Mesenchymal stem cell (in vitro differentiated cells and primary cell): Measurements from ENCODE around the gene COASY.

ENCODE experiments used
- DNase-seq: peaks from one replicate; pipeline ENCODE4 v3.0.0-alpha.2; 2013
- H2AFZ ChIP-seq: one replicate; pipeline ENCODE4 v1.6.1; 2013; ENCODE audit warnings: low read depth, mild to moderate bottlenecking, control low read depth, inconsistent platforms, low read length, moderate library complexity
- H2AK5ac ChIP-seq: 2 replicates; pipeline ENCODE4 v1.6.1; 2013; ENCODE audit warnings: low read length, moderate library complexity, mild to moderate bottlenecking, inconsistent platforms; ENCODE audit not compliant: severe bottlenecking
- H2BK120ac ChIP-seq: one replicate; pipeline ENCODE4 v1.6.1; 2013; ENCODE audit warnings: low read depth, mild to moderate bottlenecking, inconsistent platforms, low read length, moderate library complexity
- H2BK12ac ChIP-seq, 2 experiments: one replicate each; pipeline ENCODE4 v1.6.1; 2013; ENCODE audit warnings: inconsistent platforms in 2 of 2, low read length in 2 of 2, mild to moderate bottlenecking in 2 of 2, moderate library complexity in 2 of 2, control low read depth in 1 of 2
- H2BK15ac ChIP-seq: one replicate; pipeline ENCODE4 v1.6.1; 2013; ENCODE audit warnings: mild to moderate bottlenecking, low read depth, inconsistent platforms; ENCODE audit not compliant: poor library complexity, severe bottlenecking
- H2BK5ac ChIP-seq: 2 replicates; pipeline ENCODE4 v1.6.1; 2013; ENCODE audit warnings: low read depth, mild to moderate bottlenecking, low read length, control low read depth, inconsistent platforms; ENCODE audit not compliant: poor library complexity, severe bottlenecking
- H3K14ac ChIP-seq, 2 experiments: one replicate each; pipeline ENCODE4 v1.6.1; 2013; ENCODE audit warnings: inconsistent platforms in 2 of 2, low read length in 2 of 2, control low read depth in 1 of 2, mild to moderate bottlenecking in 1 of 2, moderate library complexity in 1 of 2
- H3K18ac ChIP-seq, 2 experiments: one replicate each; pipeline ENCODE4 v1.6.1; 2013; ENCODE audit warnings: inconsistent platforms in 2 of 2, low read length in 2 of 2, control low read depth in 1 of 2, low read depth in 1 of 2, mild to moderate bottlenecking in 1 of 2
- H3K23ac ChIP-seq, 2 experiments: one replicate each; pipeline ENCODE4 v1.6.1; 2013; ENCODE audit warnings: inconsistent platforms in 2 of 2, low read length in 2 of 2, mild to moderate bottlenecking in 2 of 2, moderate library complexity in 2 of 2, control low read depth in 1 of 2
- H3K27ac ChIP-seq: 2 replicates; pipeline ENCODE4 v1.5.1; 2013; ENCODE audit warnings: mild to moderate bottlenecking, moderate library complexity, low read length, control low read depth, inconsistent platforms; ENCODE audit not compliant: poor library complexity, severe bottlenecking
- H3K27me3 ChIP-seq, 2 experiments: 2 replicates each; pipeline versions ENCODE4 v1.6.1 to v1.7.0; 2013; ENCODE audit warnings: low read length in 2 of 2, mild to moderate bottlenecking in 2 of 2, moderate library complexity in 2 of 2, control low read depth in 1 of 2, inconsistent platforms in 1 of 2; ENCODE audit not compliant: control insufficient read depth in 1 of 2, insufficient read depth in 1 of 2
- H3K36me3 ChIP-seq, 2 experiments: 2 replicates each; pipeline versions ENCODE4 v1.6.1 to v1.7.0; 2013; ENCODE audit warnings: low read length in 2 of 2, control low read depth in 1 of 2, inconsistent platforms in 1 of 2, low read depth in 1 of 2, mild to moderate bottlenecking in 1 of 2; ENCODE audit not compliant: insufficient read depth in 2 of 2, control insufficient read depth in 1 of 2
- H3K4ac ChIP-seq, 2 experiments: one replicate each; pipeline ENCODE4 v1.6.1; 2013; ENCODE audit warnings: inconsistent platforms in 2 of 2, low read length in 2 of 2, mild to moderate bottlenecking in 2 of 2, moderate library complexity in 2 of 2, control low read depth in 1 of 2, low read depth in 1 of 2
- H3K4me1 ChIP-seq: 2 replicates; pipeline ENCODE4 v1.6.1; 2013; ENCODE audit warnings: low read depth, low read length, control low read depth; ENCODE audit not compliant: control insufficient read depth, insufficient read depth
- H3K4me2 ChIP-seq: 2 replicates; pipeline ENCODE4 v1.6.1; 2013; ENCODE audit warnings: low read length, mild to moderate bottlenecking, inconsistent platforms; ENCODE audit not compliant: poor library complexity, severe bottlenecking
- H3K4me3 ChIP-seq, 2 experiments: 2 replicates each; pipeline versions ENCODE4 v1.5.1 to v1.7.0; 2013; ENCODE audit warnings: low read length in 2 of 2, mild to moderate bottlenecking in 2 of 2, control low read depth in 1 of 2, low read depth in 1 of 2; ENCODE audit not compliant: insufficient read depth in 1 of 2
- H3K79me1 ChIP-seq: replicated peaks from 2 replicates; pipeline ENCODE4 v1.6.1; 2013; ENCODE audit warnings: mild to moderate bottlenecking, control low read depth, low read length, inconsistent platforms; ENCODE audit not compliant: poor library complexity, severe bottlenecking
- H3K9ac ChIP-seq: 2 replicates; pipeline ENCODE4 v1.7.0; 2013; ENCODE audit warnings: mild to moderate bottlenecking, low read length, moderate library complexity
- H3K9me3 ChIP-seq: 2 replicates; pipeline ENCODE4 v1.7.0; 2013; ENCODE audit warnings: mild to moderate bottlenecking, low read length; ENCODE audit not compliant: control insufficient read depth
- H4K8ac ChIP-seq: one replicate; pipeline ENCODE4 v1.6.1; 2013; ENCODE audit warnings: inconsistent platforms, mild to moderate bottlenecking, low read length, moderate library complexity
- H4K91ac ChIP-seq: one replicate; pipeline ENCODE4 v1.6.1; 2013; ENCODE audit warnings: mild to moderate bottlenecking, low read length, inconsistent platforms
- WGBS: methylation state at CpG from one replicate; pipeline ENCODE4 v1.1.7; 2013; ENCODE audit warnings: mixed read lengths; 5-methylcytosine and 5-hydroxymethylcytosine counted together

COASY gene

DNA sequence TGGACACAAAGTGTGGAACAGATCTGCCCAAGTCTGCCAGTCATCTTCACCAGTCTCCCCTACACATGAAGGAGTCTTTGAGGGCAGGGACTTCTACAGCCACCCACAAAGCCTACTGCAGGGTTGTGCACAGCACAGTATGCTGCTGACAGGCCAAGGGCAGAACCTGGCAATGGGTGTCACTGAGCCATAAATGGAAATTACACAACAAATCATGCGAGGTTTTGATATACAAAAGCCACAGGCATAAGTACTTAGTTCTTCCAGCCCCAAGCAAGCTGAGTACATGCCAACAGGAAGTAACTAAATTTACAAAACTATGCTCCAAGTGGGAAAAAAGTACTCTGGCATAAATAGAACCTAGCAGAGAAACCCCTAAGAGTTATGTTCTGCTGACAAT, 23.4 kb downstream of the COASY start:
- H3K27me3 ChIP-seq, result no peaks in the 10 kb centered on the region

DNA sequence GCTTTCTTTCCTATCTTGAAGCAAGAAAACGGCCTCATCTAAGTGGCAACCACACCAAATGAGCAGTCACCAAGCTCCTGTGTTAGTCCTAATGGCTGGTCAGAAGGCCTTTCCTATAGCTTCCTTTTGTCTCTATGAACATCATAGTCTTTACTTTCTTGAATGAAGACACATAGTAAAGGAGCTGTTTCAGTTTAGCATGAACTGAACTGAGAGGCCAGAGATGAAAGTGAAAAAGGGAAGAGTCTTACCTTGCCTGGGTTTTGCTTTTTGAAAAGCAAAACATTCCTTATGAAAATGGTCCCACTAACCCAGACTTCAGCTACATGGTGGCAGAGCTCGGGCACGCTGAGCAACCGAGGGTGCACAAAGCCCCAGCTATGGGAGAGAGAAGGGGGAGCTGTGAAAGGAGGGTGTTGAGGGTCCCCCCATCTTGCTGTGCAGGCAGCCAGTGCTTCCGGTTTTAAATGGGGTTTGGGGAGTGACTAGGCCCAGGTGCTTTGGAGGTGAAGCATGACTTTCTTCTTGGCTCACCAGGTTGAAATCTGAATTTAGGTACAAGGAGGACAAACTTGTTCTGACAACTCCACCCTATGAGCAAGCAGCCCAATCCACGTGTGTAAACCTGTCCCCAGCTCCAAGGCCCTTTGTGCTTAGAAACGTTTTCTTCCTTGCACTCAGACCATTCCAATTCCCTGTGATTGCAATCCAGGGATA, 24.7 kb downstream of the COASY start:
- H2BK15ac ChIP-seq, result no peak overlapping the region
- H4K8ac ChIP-seq, result no peak overlapping the region
- H2AK5ac ChIP-seq, result no peak overlapping the region
- H2AFZ ChIP-seq, result no peak overlapping the region
- WGBS, result 95% methylated on average over 5 of the region's 7 CpGs
- no peak for DNase-seq
- H3K27ac ChIP-seq, result no peak overlapping the region
- no peak overlapping the region for H3K18ac ChIP-seq
- H3K4ac ChIP-seq, result no peak overlapping the region
- peaks cover 27% of the 10 kb centered on the region for H3K79me1 ChIP-seq
- H3K27me3 ChIP-seq, result no peaks in the 10 kb centered on the region
- no peak overlapping the region for H3K4me2 ChIP-seq
- H3K9me3 ChIP-seq, result no peaks in the 10 kb centered on the region
- H2BK120ac ChIP-seq, result no peak overlapping the region
- H2BK5ac ChIP-seq, result no peak overlapping the region
- no peak overlapping the region for H3K14ac ChIP-seq
- H2BK12ac ChIP-seq, result no peak overlapping the region
- no peak overlapping the region for H3K23ac ChIP-seq
- H3K36me3 ChIP-seq, result peaks cover 64 to 98% of the 10 kb centered on the region in 2 experiments
- H4K91ac ChIP-seq, result no peak overlapping the region
- no peaks in the 10 kb centered on the region for H3K4me1 ChIP-seq
- no peak overlapping the region for H3K4me3 ChIP-seq
- no peak overlapping the region for H3K9ac ChIP-seq

More for the DNA sequence above, 23.4 kb downstream of the COASY start:
- H2AFZ ChIP-seq, result no peak overlapping the region
- no peak overlapping the region for H4K8ac ChIP-seq
- H3K9ac ChIP-seq, result no peak overlapping the region
- no peak overlapping the region for H3K4me2 ChIP-seq
- H3K18ac ChIP-seq, result no peak overlapping the region
- no peak overlapping the region for H3K4ac ChIP-seq
- no peak overlapping the region for H3K27ac ChIP-seq
- H3K79me1 ChIP-seq, result peaks cover 28% of the 10 kb centered on the region
- no peak overlapping the region for H2BK12ac ChIP-seq
- no peak overlapping the region for H2BK120ac ChIP-seq
- H3K4me3 ChIP-seq, result no peak overlapping the region
- H3K23ac ChIP-seq, result no peak overlapping the region
- H2AK5ac ChIP-seq, result no peak overlapping the region
- no peak overlapping the region for H4K91ac ChIP-seq
- H3K36me3 ChIP-seq, result peaks cover 66 to 96% of the 10 kb centered on the region in 2 experiments
- H3K9me3 ChIP-seq, result no peaks in the 10 kb centered on the region
- H2BK5ac ChIP-seq, result no peak overlapping the region
- WGBS, result 75% methylated on average over 1 of the region's 1 CpG
- H3K14ac ChIP-seq, result no peak overlapping the region
- no peaks in the 10 kb centered on the region for H3K4me1 ChIP-seq
- no peak overlapping the region for H2BK15ac ChIP-seq
- DNase-seq, result peak; percentile 25

DNA sequence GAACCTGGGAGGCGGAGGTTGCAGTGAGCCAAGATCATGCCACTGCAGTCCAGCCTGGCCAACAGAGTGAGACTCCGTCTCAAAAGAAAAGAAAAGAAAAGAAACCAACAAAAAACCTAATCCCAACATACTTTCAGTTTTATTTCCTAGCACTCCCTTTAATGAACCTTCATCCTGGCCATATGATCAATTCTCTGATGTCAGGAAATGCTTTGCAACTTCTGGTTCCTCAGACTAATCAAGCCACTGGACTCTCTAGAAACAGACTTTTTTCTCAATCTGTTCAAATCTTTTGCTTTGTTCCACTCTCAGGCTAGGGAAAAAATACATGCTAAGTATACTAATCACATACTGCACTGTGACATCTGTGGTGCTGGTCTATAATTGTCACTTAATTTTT, 28.9 kb downstream of the COASY start:
- H3K4me2 ChIP-seq, result no peak overlapping the region

DNA sequence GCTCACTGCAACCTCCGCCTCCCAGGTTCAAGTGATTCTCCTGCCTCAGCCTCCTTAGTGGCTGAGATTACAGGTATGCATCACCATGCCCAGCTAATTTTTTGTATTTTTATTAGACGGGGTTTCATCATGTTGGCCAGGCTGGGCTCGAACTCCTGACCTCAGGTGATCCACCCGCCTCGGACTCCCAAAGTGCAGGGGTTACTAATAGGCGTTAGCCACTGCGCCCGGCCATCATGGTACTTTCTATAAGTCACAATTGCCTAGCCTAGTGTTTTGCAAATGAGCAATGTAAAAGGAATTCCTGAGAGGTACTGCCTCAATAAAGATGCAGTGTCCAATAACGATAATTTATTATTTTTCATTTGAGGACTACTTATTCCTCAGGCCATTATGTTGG, 29.5 kb downstream of the COASY start:
- Histone ChIP-seq H3K4me3 (no peak overlapping the region), H2BK5ac (no peak overlapping the region), H3K27me3 (no peaks in the 10 kb centered on the region), H2BK15ac (no peak overlapping the region), H2AK5ac (no peak overlapping the region), H2BK120ac (no peak overlapping the region), H3K18ac (no peak overlapping the region), H2BK12ac (no peak overlapping the region), H3K14ac (no peak overlapping the region), H4K91ac (no peak overlapping the region), H3K79me1 (peaks cover 26% of the 10 kb centered on the region), H3K4me1 (no peaks in the 10 kb centered on the region), H3K4ac (no peak overlapping the region), H3K4me2 (no peak overlapping the region), H4K8ac (no peak overlapping the region), H2AFZ (no peak overlapping the region), H3K9ac (no peak overlapping the region), H3K9me3 (no peaks in the 10 kb centered on the region), H3K27ac (no peak overlapping the region), H3K23ac (no peak overlapping the region), H3K36me3 (peaks cover 30 to 55% of the 10 kb centered on the region in 2 experiments)
- no peak for DNase-seq
- WGBS, result 94% methylated on average over 8 of the region's 9 CpGs

More for the DNA sequence above, 28.9 kb downstream of the COASY start:
- no peaks in the 10 kb centered on the region for H3K4me1 ChIP-seq
- no peak overlapping the region for H2BK5ac ChIP-seq
- H4K8ac ChIP-seq, result no peak overlapping the region
- no peak for DNase-seq
- H3K9ac ChIP-seq, result no peak overlapping the region
- H4K91ac ChIP-seq, result no peak overlapping the region
- no peak overlapping the region for H2BK15ac ChIP-seq
- peaks cover 29% of the 10 kb centered on the region for H3K79me1 ChIP-seq
- 100% methylated on average over 2 of the region's 2 CpGs for WGBS
- H3K18ac ChIP-seq, result no peak overlapping the region
- H2BK120ac ChIP-seq, result no peak overlapping the region
- no peak overlapping the region for H3K4me3 ChIP-seq
- no peaks in the 10 kb centered on the region for H3K27me3 ChIP-seq
- H3K14ac ChIP-seq, result no peak overlapping the region
- no peak overlapping the region for H2AFZ ChIP-seq
- H3K23ac ChIP-seq, result no peak overlapping the region
- H3K27ac ChIP-seq, result no peak overlapping the region
- peaks cover 32 to 60% of the 10 kb centered on the region in 2 experiments for H3K36me3 ChIP-seq
- H2AK5ac ChIP-seq, result no peak overlapping the region
- H3K4ac ChIP-seq, result no peak overlapping the region
- H3K9me3 ChIP-seq, result no peaks in the 10 kb centered on the region
- no peak overlapping the region for H2BK12ac ChIP-seq
